K562 treated with DMSO at 1 percent for 4 hours (cell line): ENCODE data around the gene ZNF513. TPM values are rescaled to one million over a fixed set of nuclear protein-coding genes. Genes with fewer than 3 reads are reported as not detected.

Source experiments
- total RNA-seq: library from RNA; unstranded; fragments of 300-600 nt; gene quantifications from 2 replicates; pipeline ENCODE4 v1.2.3, GENCODE V29; 2022; ENCODE audit not compliant: insufficient read depth

The ZNF513 gene, protein sequence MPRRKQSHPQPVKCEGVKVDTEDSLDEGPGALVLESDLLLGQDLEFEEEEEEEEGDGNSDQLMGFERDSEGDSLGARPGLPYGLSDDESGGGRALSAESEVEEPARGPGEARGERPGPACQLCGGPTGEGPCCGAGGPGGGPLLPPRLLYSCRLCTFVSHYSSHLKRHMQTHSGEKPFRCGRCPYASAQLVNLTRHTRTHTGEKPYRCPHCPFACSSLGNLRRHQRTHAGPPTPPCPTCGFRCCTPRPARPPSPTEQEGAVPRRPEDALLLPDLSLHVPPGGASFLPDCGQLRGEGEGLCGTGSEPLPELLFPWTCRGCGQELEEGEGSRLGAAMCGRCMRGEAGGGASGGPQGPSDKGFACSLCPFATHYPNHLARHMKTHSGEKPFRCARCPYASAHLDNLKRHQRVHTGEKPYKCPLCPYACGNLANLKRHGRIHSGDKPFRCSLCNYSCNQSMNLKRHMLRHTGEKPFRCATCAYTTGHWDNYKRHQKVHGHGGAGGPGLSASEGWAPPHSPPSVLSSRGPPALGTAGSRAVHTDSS
- 10.0 and 12.0 TPM in 2 replicates for total RNA-seq

DNA sequence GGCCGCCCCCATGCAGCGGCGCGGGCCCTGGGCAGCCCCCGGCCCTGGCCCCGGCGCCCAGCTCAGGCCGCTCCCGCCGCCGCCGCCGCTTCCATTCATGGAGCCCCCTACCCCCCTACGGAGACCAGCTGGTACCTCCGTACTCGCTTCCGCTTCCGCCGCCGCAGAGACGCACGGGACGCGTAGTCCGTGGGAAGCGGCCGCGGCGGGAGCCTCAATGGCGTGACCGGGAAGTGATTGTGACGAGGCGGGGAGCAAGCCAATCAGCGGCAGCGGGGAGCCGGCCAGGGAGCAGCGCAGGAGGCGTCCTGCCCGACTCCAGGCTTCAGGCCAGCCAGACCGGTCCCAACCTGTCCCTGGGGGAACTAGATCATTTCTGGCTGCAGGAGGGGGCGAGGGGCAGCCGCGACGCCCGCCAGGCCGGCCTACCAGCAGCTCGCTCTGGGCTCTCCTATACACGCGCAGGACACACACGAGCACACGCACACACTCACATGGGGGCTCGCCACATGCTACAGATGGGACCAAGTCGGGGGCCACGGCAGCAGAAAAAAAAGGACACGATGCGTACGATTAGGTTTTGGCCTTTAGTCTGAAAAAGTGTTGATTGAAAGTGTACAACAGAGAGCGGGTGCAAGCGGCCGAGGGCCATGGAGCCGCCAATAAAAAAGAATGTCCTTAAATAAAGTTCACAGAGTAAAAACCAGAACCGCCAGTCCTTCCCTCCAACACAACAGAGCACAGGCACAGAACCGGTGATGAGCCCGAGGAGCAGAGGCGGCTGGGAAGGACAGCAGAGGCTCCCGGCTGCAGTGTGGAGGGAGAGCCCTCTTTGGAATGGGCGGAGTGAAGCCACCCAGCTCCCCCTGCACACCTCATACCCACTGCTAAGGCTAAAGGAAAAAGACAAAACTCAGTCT is at the start of gene ZNF513:
TSS of gene ZNF513 (minus strand) at position 109 of the 920 bp plus-strand sequence. CDS start 208 bp downstream, outside the sequence.

DNA sequence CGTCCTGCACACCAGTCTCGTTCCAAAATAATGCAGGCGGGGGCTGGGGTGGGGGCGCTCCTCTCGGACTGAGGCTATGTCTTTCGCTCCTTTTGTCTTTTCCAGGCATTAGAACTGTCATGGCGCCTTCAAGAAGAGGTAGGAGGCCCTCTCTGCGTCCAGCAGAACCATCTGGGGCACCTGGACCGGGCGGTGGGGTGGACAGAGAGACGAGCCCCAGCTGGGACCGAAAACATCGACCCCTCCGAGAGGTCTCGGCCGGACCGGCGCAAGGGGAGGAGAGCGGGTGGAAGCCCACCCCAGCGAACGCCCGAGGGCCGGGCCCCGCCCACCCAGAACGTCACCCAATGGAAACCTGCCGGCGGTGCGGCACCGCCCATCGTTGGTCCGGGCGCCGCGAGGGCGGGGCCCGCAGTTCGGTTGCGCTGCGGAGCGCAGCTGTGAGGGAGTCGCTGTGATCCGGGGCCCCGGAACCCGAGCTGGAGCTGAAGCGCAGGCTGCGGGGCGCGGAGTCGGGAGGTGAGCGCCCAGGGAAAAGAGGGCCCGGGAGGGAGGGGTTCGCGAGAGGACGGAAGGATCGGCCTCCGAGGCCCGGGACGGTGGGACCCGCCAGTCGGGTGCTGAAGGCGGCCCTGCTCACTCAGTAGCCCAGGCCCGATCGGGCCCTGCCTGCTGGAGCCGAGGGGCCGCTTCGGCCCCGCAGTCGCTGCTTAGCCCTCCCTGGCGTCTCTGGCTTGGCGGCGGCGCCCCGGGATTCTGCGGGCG is 47.9 kb upstream of the ZNF513 start, which contains the start of gene NRBP1:
TSS of gene NRBP1 (plus strand) at position 419 of the 765 bp plus-strand sequence. CDS start 4,643 bp downstream, outside the sequence.

DNA sequence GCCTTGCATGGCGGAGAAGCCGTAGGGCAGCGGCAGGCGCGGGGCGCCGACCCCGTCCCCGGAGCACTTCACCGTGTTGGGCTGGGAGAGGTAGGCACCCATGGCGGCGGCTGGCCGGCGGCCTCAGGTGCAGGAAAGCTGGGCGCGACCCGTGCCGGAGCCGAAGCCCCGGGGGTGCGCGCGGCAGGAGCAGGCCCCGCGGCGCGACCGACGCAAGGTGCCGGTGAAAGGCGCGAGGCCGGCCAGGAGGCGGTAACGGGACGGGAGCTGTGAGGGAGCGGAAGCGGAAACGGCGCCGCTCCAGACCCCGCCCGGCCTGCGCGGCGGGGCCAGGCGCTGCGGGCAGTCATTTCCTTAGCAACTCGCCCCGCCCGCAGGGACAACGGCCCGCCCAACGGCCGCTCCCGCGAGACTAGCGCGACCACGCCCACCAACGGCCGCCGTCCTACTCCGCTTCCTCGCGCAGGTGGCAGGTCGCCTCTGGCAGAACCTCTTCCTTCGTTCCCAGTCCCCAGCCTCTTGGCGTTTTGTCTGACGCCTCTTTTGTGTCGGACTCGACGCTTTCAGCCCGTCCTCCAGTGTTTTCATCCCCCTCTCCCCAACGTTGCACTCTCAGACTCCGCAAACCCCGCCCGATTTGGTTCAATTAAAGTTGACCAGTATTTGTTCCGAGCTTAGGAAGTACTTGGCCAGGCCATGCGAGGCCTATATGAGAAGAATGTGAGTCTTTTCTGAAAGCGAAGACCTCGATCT is 29.0 kb upstream of the ZNF513 start, which contains the start of gene PPM1G:
TSS of gene PPM1G (minus strand) at position 271 of the 753 bp plus-strand sequence. CDS start at position 102, 169 bp downstream.

DNA sequence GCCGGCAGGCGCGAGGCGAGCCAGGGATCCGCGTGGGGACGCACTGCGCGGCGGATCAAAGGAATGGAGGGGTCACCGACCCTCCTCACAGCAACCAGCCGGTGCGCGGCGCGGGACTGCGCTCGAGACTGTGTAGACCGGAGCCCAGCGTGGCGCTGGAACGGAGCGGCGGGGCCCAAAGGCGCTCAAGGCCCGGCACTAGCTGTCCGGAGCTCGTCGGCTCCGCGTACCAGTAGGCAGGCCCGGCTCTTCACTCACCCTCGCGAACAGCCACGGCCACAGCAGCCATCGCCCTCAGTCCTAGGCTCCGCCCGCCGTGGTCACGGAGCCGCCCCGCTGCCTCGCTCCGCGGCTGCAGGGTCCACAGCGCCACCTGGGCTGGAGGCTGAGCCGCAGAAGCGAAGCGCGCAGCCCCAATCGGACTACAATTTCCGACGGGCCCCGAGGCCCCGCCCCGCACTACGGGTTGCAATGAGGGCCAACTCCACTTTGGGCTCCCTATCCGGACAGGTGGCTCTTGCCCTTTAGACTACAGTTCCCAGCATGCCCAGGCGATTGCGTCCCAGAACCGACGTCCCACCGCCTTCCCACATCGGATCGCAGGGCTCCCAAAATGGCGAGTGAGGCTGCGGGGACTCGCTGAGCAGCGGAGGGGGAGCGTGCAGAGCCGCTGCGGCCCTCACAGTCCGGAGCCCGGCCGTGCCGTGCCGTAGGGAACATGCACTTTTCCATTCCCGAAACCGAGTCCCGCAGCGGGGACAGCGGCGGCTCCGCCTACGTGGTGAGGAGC is 10.3 kb downstream of the ZNF513 start, which contains the start of the genes EIF2B4 and SNX17:
TSS of gene EIF2B4 (minus strand) at position 313 of the 790 bp plus-strand sequence. CDS start at position 289, 24 bp downstream.
TSS of gene SNX17 (plus strand) at position 591 of the 790 bp plus-strand sequence. CDS start at position 719, 128 bp downstream.

DNA sequence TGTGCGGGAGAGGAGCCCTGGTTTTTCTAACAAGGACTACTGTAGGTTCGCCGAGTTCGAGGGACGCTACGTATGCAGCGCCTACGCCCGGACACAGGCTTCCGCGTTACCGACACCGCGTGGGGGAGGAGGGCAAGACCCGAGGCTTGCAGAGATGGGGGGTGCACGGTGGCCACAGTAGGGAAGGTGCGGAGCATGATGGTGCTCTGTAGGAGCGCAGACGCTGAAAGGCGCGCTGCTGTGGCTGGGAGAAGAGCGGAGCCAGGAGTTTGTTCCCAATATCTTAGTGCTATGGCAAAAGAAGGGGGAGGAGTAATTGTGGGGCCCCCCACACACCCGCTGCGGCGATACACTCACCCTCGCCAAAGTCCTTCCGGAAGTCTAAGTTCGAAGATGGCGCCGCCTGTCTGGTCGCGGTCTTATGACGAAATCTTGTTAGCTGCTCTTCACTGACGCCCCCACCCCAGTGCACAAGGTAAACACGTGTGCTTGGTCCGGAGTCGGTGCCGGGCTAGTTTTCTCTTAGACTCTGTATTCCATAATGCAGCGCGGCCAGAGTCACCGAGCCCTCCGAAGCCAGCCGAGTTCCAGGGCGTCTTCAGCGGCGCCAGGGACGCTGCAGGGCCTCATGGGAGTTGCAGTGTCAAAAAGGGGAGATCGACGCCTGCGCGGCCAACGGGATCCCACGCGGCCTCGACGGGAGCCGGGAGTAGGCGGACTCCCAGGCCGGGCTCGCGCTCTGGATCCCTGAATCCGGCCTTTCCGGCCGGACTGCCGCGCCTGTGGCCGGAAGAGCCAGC is 24.0 kb downstream of the ZNF513 start, which contains the start of gene GTF3C2:
TSS of gene GTF3C2 (minus strand) at position 383 of the 800 bp plus-strand sequence. CDS start 13,210 bp downstream, outside the sequence.

Other genes with a start within 250 kb of the ZNF513 start
- gene PREB, start 246.1 kb downstream of the ZNF513 start, total RNA-seq: 71.3 and 72.7 TPM in 2 replicates
- not detected in 2 replicates for gene PRR30, start 241.3 kb downstream of the ZNF513 start, total RNA-seq
- not detected in 2 replicates for gene TCF23, start 231.7 kb downstream of the ZNF513 start, total RNA-seq
- 87.2 and 192 TPM in 2 replicates for gene ATRAID, start 168.7 kb downstream of the ZNF513 start, total RNA-seq
- gene SLC5A6, start 168.5 kb downstream of the ZNF513 start, total RNA-seq: 36.2 and 42.0 TPM in 2 replicates
- gene CAD, start 163.4 kb downstream of the ZNF513 start, total RNA-seq: 56.2 and 60.6 TPM in 2 replicates
- 0.60 and 1.5 TPM in 2 replicates for gene SLC30A3, start 117.7 kb downstream of the ZNF513 start, total RNA-seq
- gene DNAJC5G, start 105.3 kb downstream of the ZNF513 start, total RNA-seq: not detected in 2 replicates
- gene TRIM54, start 98.3 kb downstream of the ZNF513 start, total RNA-seq: not detected in 2 replicates
- gene UCN, start 72.3 kb downstream of the ZNF513 start, total RNA-seq: 5.5 and 7.0 TPM in 2 replicates
- 62.7 and 64.9 TPM in 2 replicates for gene MPV17, start 57.6 kb downstream of the ZNF513 start, total RNA-seq
- 36.2 and 43.2 TPM in 2 replicates for gene GTF3C2, start 24.0 kb downstream of the ZNF513 start, total RNA-seq
- 46.9 and 57.9 TPM in 2 replicates for gene EIF2B4, start 10.4 kb downstream of the ZNF513 start, total RNA-seq
- gene SNX17, start 10.1 kb downstream of the ZNF513 start, total RNA-seq: 72.9 and 81.1 TPM in 2 replicates
- gene PPM1G, start 28.9 kb upstream of the ZNF513 start, total RNA-seq: 126 and 139 TPM in 2 replicates
- gene NRBP1, start 47.9 kb upstream of the ZNF513 start, total RNA-seq: 56.6 and 73.3 TPM in 2 replicates
- 1.9 TPM in 2 replicates for gene KRTCAP3, start 61.6 kb upstream of the ZNF513 start, total RNA-seq
- gene IFT172, start 109.0 kb upstream of the ZNF513 start, total RNA-seq: 7.5 and 11.8 TPM in 2 replicates
- gene FNDC4, start 114.5 kb upstream of the ZNF513 start, total RNA-seq: 19.7 and 20.8 TPM in 2 replicates
- 0.75 TPM in 1 of 2 replicates, not detected in the other for gene GCKR, start 116.1 kb upstream of the ZNF513 start, total RNA-seq
- gene ZNF512, start 202.3 kb upstream of the ZNF513 start, total RNA-seq: 20.0 and 39.5 TPM in 2 replicates
- 3.4 and 4.4 TPM in 2 replicates for gene CCDC121, start 248.3 kb upstream of the ZNF513 start, total RNA-seq
- 37.4 and 38.0 TPM in 2 replicates for gene GPN1, start 248.3 kb upstream of the ZNF513 start, total RNA-seq